ENCODE measurements around the gene XRCC1. TPM values are rescaled to one million over a fixed set of nuclear protein-coding genes. Genes with fewer than 3 reads are reported as not detected.

XRCC1 gene
- total and polyA plus RNA-seq, 2 of the 8 experiments (the other 6 are each of a cell fraction or from before 2014, with no cell fraction given) = 42.5 to 44.4 TPM

DNA sequence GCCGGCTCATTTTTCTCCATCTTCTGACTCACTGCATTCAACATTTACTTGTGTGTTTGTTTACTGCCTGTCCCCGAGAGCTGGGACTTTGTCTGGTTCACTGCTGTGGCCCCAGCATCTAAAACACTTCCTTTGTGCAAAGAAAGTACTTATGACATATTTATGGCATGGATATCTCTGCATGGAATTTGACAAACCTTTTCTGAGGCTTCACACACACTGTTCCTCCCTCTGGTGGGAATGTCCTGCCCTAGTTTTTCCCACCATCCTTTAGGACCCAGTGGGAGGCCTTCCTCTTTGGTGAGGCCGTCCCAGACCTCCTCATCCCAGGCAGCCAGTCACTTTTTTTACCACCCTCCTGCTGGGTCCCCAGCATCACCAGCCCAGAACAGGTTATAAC lies 35.2 kb upstream of the XRCC1 start:
- WGBS, 2 experiments (ENCODE audit: extremely low coverage in 1 of 2, insufficient coverage in 1 of 2, insufficient read length in 1 of 2, insufficient replicate concordance in 2 of 2, low coverage in 1 of 2, low lambda C conversion rate in 2 of 2, missing lambda C conversion rate in 1 of 2) = 87% methylated on average over 3 of the region's 3 CpGs; no CpG with 5 or more reads in 1 of the 2 experiments
- Histone ChIP-seq H3K23me2 (ENCODE audit: low read depth, low read length) (no peaks in the 10 kb centered on the region; the same call in 1 of the 2 replicates), H3K27me3 (replicated peaks in 1 of 4; ENCODE audit: control insufficient read depth in 3 of 4, extremely low read depth in 1 of 4, insufficient read depth in 3 of 4, low read length in 3 of 4) (no peaks in the 10 kb centered on the region), H2AK5ac (ENCODE audit: low read depth, low read length) (no peak overlapping the region), H2BK5ac (ENCODE audit: low read depth, low read length) (no peak overlapping the region), H4K91ac (replicated peaks; ENCODE audit: insufficient read length, low read length) (no peak overlapping the region), H3K9ac (replicated peaks in 1 of 4; ENCODE audit: extremely low read depth in 1 of 4, low read depth in 3 of 4, low read length in 3 of 4) (no peak overlapping the region), H3K4ac (replicated peaks; ENCODE audit: insufficient read length, low read depth, low read length) (no peak overlapping the region), H3K79me1 (ENCODE audit: low read depth, low read length) (peaks cover 5% of the 10 kb centered on the region; the same call in 1 of the 2 replicates), H3K36me3 (ENCODE audit: control insufficient read depth in 2 of 4, insufficient read depth in 4 of 4, low read length in 3 of 4) (peaks cover 0 to 4% (median 1%) of the 10 kb centered on the region in 4 experiments; a peak in 2 of 8 replicates), H2BK120ac (replicated peaks; ENCODE audit: low read depth, low read length) (no peak overlapping the region), H3K14ac (ENCODE audit: insufficient read length) (no peak overlapping the region), H3K4me1 (replicated peaks in 1 of 4; ENCODE audit: control insufficient read depth in 3 of 4, insufficient read depth in 4 of 4, low read length in 3 of 4) (no peaks in the 10 kb centered on the region), H3K4me2 (ENCODE audit: insufficient read depth in 1 of 2, low read depth in 2 of 2, low read length in 2 of 2) (no peak overlapping the region), H3K23ac (ENCODE audit: insufficient read length) (no peak overlapping the region), H3K56ac (replicated peaks; ENCODE audit: insufficient read length, low read depth, low read length) (no peak overlapping the region), H4K8ac (ENCODE audit: extremely low read depth, insufficient read depth, low read length) (no peak overlapping the region), H3K27ac (ENCODE audit: low read depth, low read length) (no peak overlapping the region), H2BK15ac (ENCODE audit: low read length) (no peak overlapping the region), H2BK20ac (ENCODE audit: low read length) (no peak overlapping the region), H3K4me3 (ENCODE audit: extremely low read depth in 1 of 4, insufficient read depth in 2 of 4, low read depth in 3 of 4, low read length in 4 of 4) (no peak overlapping the region), H4K5ac (ENCODE audit: insufficient read length, low read depth, low read length) (no peak overlapping the region), H2AFZ (ENCODE audit: low read length) (no peak overlapping the region), H3K79me2 (ENCODE audit: control insufficient read depth in 1 of 2, insufficient read depth in 2 of 2, low read length in 2 of 2) (0 out of 4 replicates have a peak, but pooled peaks cover 0 to under 1% of the 10 kb centered on the region in 2 experiments), H3K18ac (ENCODE audit: extremely low read depth, low read length) (no peak overlapping the region), H4K20me1 (replicated peaks in 1 of 2; ENCODE audit: control insufficient read depth in 1 of 2, insufficient read depth in 2 of 2, low read length in 2 of 2) (peaks cover 0 to 9% of the 10 kb centered on the region in 2 experiments), H3K9me3 (ENCODE audit: insufficient read depth in 2 of 2, low read depth in 1 of 2, low read length in 1 of 2) (no peaks in the 10 kb centered on the region; a peak in 1 of 4 replicates), H2BK12ac (ENCODE audit: low read depth, low read length) (no peak overlapping the region)
- TF ChIP-seq EP300 (IDR thresholded peaks at IDR 0.05; ENCODE audit: borderline replicate concordance in 1 of 2, low read depth in 2 of 2, low read length in 2 of 2) (no peak), HDAC2 (IDR thresholded peaks at IDR 0.05; ENCODE audit: borderline replicate concordance in 1 of 2, low read depth in 2 of 2, low read length in 2 of 2) (no peak), BCL11A (IDR thresholded peaks at IDR 0.05; ENCODE audit: low read depth in 2 of 2, low read length in 2 of 2) (no peak), BRCA1 (IDR thresholded peaks at IDR 0.05; ENCODE audit: low read depth, low read length) (no peak), SP4 (IDR thresholded peaks at IDR 0.05; ENCODE audit: low read length) (no peak), POLR2A (IDR thresholded peaks at IDR 0.05; ENCODE audit: control extremely low read depth in 1 of 2, low read depth in 2 of 2, low read length in 2 of 2) (no peak), ZNF274 (IDR thresholded peaks at IDR 0.05; ENCODE audit: borderline replicate concordance, extremely low read depth, low read length) (no peak), SUZ12 (IDR thresholded peaks at IDR 0.05; ENCODE audit: low read length) (no peak), POLR2AphosphoS5 (IDR thresholded peaks at IDR 0.05; ENCODE audit: low read depth, low read length) (no peak), EZH2 (IDR thresholded peaks at IDR 0.05; ENCODE audit: low read depth, low read length, severe bottlenecking) (no peak), CHD2 (IDR thresholded peaks at IDR 0.05; ENCODE audit: low read length) (no peak), TCF12 (IDR thresholded peaks at IDR 0.05; ENCODE audit: low read depth, low read length) (no peak)
- TF ChIP-seq, protein P1, sequence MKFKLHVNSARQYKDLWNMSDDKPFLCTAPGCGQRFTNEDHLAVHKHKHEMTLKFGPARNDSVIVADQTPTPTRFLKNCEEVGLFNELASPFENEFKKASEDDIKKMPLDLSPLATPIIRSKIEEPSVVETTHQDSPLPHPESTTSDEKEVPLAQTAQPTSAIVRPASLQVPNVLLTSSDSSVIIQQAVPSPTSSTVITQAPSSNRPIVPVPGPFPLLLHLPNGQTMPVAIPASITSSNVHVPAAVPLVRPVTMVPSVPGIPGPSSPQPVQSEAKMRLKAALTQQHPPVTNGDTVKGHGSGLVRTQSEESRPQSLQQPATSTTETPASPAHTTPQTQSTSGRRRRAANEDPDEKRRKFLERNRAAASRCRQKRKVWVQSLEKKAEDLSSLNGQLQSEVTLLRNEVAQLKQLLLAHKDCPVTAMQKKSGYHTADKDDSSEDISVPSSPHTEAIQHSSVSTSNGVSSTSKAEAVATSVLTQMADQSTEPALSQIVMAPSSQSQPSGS (IDR thresholded peaks at IDR 0.05; ENCODE audit: low read length) = no peak
- FAIRE-seq = no peak
- no peak for DNase-seq (ENCODE audit: low read depth in 1 of 2, low spot score in 2 of 2)
- POLR2A ChIA-PET (ENCODE audit: partially characterized antibody) = interaction anchor here (0.6 kb wide), 1 partner anchor 541 kb away, joined by 3 read pairs; no protein-coding TSS in a partner anchor
- CTCF ChIA-PET (ENCODE audit: partially characterized antibody) = interaction anchor here (0.6 to 1.4 kb wide), 3 partner anchors 12 to 643 kb away, joined by 3 to 4 read pairs (median 4); no protein-coding TSS in a partner anchor
